Endodermal cell (in vitro differentiated cells): Measurements from ENCODE around the gene CYP8B1. TPM values are rescaled to one million over a fixed set of nuclear protein-coding genes. Genes with fewer than 3 reads are reported as not detected.
A peak's percentile ranks its signal among the peaks of the same experiment; 100 is the strongest.

ENCODE experiments used
- DNase-seq: peaks from one replicate; pipeline ENCODE4 v3.0.0-alpha.2; 2017
- H3K27ac ChIP-seq: 2 replicates; pipeline ENCODE4 v1.5.1; 2013; ENCODE audit warnings: mild to moderate bottlenecking, low read depth, low read length, moderate library complexity
- H3K27me3 ChIP-seq: 2 replicates; pipeline ENCODE4 v1.6.1; 2013; ENCODE audit warnings: mild to moderate bottlenecking, low read length, moderate library complexity; ENCODE audit not compliant: insufficient read depth, control insufficient read depth, poor library complexity, severe bottlenecking
- H3K36me3 ChIP-seq: 2 replicates; pipeline ENCODE4 v1.7.0; 2013; ENCODE audit warnings: mild to moderate bottlenecking, low read length, moderate library complexity; ENCODE audit not compliant: control insufficient read depth, insufficient read depth
- H3K4me1 ChIP-seq: one replicate; pipeline ENCODE4 v1.7.0; 2013; ENCODE audit warnings: low read length; ENCODE audit not compliant: control insufficient read depth, insufficient read depth
- H3K4me3 ChIP-seq: 2 replicates; pipeline ENCODE4 v1.5.1; 2013; ENCODE audit warnings: mild to moderate bottlenecking, low read length, moderate library complexity
- H3K9ac ChIP-seq: 2 replicates; pipeline ENCODE4 v1.6.1; 2013; ENCODE audit warnings: mild to moderate bottlenecking, low read length, moderate library complexity; ENCODE audit not compliant: poor library complexity, severe bottlenecking; ENCODE audit errors: extremely low read depth
- H3K9me3 ChIP-seq: 2 replicates; pipeline ENCODE4 v1.6.1; 2013; ENCODE audit warnings: mild to moderate bottlenecking, low read length, moderate library complexity; ENCODE audit not compliant: control insufficient read depth
- H3K27ac Mint-ChIP-seq: 2 replicates; pipeline ENCODE4 v1.8.0; 2020; ENCODE audit warnings: mixed read lengths
- H3K27me3 Mint-ChIP-seq: 2 replicates; pipeline ENCODE4 v1.8.0; 2021; ENCODE audit warnings: mild to moderate bottlenecking, mixed read lengths; ENCODE audit not compliant: insufficient read depth
- H3K36me3 Mint-ChIP-seq: 2 replicates; pipeline ENCODE4 v1.8.0; 2020; ENCODE audit warnings: low read depth, mixed read lengths
- H3K4me1 Mint-ChIP-seq: 2 replicates; pipeline ENCODE4 v1.8.0; 2020; ENCODE audit warnings: mixed read lengths
- H3K4me3 Mint-ChIP-seq: 2 replicates; pipeline ENCODE4 v1.8.0; 2020; ENCODE audit warnings: mild to moderate bottlenecking, moderate library complexity, mixed read lengths
- H3K9me3 Mint-ChIP-seq: 2 replicates; pipeline ENCODE4 v1.8.0; 2020; ENCODE audit warnings: mild to moderate bottlenecking, mixed read lengths
- WGBS, 2 experiments: methylation state at CpG; one replicate each; pipeline versions ENCODE4 v1.1.5 to v1.1.7; 2013; ENCODE audit warnings: missing lambda C conversion rate in 2 of 2, mixed read lengths in 1 of 2; ENCODE audit not compliant: insufficient coverage in 1 of 2, insufficient read length in 1 of 2; 5-methylcytosine and 5-hydroxymethylcytosine counted together
- total RNA-seq, 2 donors: library from RNA; stranded (reverse); fragmentation: NEBNext Ultra II Directional in 1 of 2; extraction: Animal tissue kit (Norgen Biotek cat#: 25700) in 1 of 2; gene quantifications; 2 replicates in 1 of 2; 3 replicates in 1 of 2; pipeline ENCODE4 v1.2.1, GENCODE V29; 2021
- TF ChIP-seq, protein P1 (sequence below): fragments of 200-600 bp; sonication (generic); conservative IDR thresholded peaks from 2 replicates; pipeline ENCODE4 v1.5.0; 2021; ENCODE audit warnings: antibody characterized with exemption, mild to moderate bottlenecking

Gene CYP8B1
- total RNA-seq, 2 donors from 2014 or later = not detected

DNA sequence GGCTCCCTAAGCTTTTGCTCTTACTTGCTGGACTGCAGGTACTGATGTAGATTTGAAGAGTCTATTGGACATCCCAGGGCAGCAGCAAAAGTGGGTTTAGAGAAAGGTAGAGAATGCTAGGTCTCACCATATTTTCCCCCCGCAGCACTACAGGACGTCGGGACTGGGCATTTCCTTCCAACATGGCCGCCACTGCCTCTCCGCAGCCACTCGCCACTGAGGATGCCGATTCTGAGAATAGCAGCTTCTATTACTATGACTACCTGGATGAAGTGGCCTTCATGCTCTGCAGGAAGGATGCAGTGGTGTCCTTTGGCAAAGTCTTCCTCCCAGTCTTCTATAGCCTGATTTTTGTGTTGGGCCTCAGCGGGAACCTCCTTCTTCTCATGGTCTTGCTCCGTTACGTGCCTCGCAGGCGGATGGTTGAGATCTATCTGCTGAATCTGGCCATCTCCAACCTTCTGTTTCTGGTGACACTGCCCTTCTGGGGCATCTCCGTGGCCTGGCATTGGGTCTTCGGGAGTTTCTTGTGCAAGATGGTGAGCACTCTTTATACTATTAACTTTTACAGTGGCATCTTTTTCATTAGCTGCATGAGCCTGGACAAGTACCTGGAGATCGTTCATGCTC, 11.2 kb downstream of the CYP8B1 start:
- no peak overlapping the region for H3K27ac Mint-ChIP-seq

DNA sequence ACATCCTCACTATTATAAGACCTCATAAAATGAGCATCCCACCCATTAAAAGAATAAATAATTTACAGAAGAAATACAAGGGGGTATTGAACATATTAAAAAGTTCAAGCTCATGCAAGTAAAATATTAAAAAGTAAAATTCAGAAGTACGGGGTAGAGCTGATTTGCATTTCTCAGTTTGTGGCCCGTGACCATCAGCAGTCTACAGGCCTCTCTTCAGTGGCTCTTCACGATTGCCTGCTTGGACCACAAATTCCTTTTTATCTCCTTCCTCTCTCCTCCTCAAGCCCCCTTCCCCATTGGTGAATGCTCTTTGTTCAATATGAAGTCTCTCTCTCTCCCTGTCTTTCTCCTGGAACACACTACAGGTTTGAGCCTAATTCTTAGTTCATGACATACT, 19.1 kb downstream of the CYP8B1 start:
- no peak overlapping the region for H3K4me3 Mint-ChIP-seq
- WGBS, 2 experiments = 93 to 97% methylated on average over 3 of the region's 3 CpGs
- H3K27me3 ChIP-seq = no peaks in the 10 kb centered on the region
- H3K9me3 Mint-ChIP-seq = no peaks in the 10 kb centered on the region
- no peak overlapping the region for H3K27ac ChIP-seq
- no peaks in the 10 kb centered on the region for H3K9me3 ChIP-seq
- H3K4me1 Mint-ChIP-seq = no peaks in the 10 kb centered on the region
- TF ChIP-seq, protein P1, sequence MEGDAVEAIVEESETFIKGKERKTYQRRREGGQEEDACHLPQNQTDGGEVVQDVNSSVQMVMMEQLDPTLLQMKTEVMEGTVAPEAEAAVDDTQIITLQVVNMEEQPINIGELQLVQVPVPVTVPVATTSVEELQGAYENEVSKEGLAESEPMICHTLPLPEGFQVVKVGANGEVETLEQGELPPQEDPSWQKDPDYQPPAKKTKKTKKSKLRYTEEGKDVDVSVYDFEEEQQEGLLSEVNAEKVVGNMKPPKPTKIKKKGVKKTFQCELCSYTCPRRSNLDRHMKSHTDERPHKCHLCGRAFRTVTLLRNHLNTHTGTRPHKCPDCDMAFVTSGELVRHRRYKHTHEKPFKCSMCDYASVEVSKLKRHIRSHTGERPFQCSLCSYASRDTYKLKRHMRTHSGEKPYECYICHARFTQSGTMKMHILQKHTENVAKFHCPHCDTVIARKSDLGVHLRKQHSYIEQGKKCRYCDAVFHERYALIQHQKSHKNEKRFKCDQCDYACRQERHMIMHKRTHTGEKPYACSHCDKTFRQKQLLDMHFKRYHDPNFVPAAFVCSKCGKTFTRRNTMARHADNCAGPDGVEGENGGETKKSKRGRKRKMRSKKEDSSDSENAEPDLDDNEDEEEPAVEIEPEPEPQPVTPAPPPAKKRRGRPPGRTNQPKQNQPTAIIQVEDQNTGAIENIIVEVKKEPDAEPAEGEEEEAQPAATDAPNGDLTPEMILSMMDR = no peak
- DNase-seq = no peak
- H3K27me3 Mint-ChIP-seq = peaks cover 10% of the 10 kb centered on the region
- H3K4me1 ChIP-seq = no peaks in the 10 kb centered on the region
- H3K27ac Mint-ChIP-seq = no peak overlapping the region
- no peak overlapping the region for H3K9ac ChIP-seq
- no peaks in the 10 kb centered on the region for H3K36me3 ChIP-seq
- no peaks in the 10 kb centered on the region for H3K36me3 Mint-ChIP-seq
- no peak overlapping the region for H3K4me3 ChIP-seq

More for the DNA sequence above, 11.2 kb downstream of the CYP8B1 start:
- no peaks in the 10 kb centered on the region for H3K27me3 ChIP-seq
- no peak overlapping the region for H3K27ac ChIP-seq
- DNase-seq = peak; percentile 10
- H3K4me3 ChIP-seq = no peak overlapping the region
- no peak overlapping the region for H3K4me3 Mint-ChIP-seq
- TF ChIP-seq, protein P1 = no peak
- no peaks in the 10 kb centered on the region for H3K36me3 Mint-ChIP-seq
- H3K9me3 Mint-ChIP-seq = peaks cover 3% of the 10 kb centered on the region
- no peaks in the 10 kb centered on the region for H3K9me3 ChIP-seq
- 94 to 100% methylated on average over 12 to 15 of the region's 15 CpGs for WGBS, 2 experiments
- H3K27me3 Mint-ChIP-seq = peaks cover 25% of the 10 kb centered on the region
- H3K4me1 ChIP-seq = no peaks in the 10 kb centered on the region
- H3K36me3 ChIP-seq = no peaks in the 10 kb centered on the region
- H3K9ac ChIP-seq = no peak overlapping the region
- H3K4me1 Mint-ChIP-seq = no peaks in the 10 kb centered on the region

DNA sequence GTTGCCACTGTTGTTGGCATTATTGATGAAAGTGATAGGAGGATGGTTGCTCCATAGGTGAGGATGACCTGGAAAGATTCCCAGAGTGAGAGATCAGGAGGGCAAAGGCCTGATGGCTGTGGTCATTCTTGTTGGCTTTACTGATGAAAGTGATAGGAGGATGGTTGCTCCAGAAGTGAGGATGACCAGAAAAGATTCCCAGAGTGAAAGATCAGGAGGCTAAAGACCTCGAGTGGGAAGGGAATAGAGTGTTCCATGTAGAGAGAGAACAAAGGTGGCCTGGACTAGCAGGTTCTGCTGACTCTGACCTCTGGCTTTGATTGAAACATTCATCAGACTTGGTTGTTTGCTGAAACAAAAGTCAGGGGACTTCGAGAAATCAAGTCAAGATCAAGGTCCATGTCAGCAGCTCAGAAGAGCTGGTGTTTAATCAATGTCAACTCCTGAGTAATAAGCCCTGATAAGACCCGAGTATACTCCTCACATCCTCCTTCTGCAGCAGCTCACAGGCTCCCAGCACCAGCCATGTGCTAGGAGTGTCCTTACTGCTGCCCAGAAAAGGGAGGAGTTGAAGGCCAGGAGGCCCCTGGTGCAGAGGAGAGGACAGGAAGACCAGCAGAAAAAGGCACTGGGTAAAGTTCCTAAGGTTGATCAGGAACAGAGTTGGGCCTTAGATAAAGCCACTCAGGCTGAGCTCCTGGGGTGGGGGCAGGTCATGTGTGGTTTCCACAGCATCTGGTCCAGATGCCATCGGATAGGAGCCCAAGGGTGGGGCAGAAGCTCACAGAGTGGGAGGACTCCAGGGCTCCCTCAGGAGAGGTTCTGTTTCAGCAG, 19.9 kb downstream of the CYP8B1 start:
- TF ChIP-seq, protein P1 = no peak
- Mint-ChIP-seq H3K27ac (no peak overlapping the region), H3K4me1 (no peaks in the 10 kb centered on the region), H3K27me3 (peaks cover 7% of the 10 kb centered on the region), H3K36me3 (no peaks in the 10 kb centered on the region), H3K4me3 (no peak overlapping the region), H3K9me3 (no peaks in the 10 kb centered on the region)
- Histone ChIP-seq H3K36me3 (no peaks in the 10 kb centered on the region), H3K27ac (no peak overlapping the region), H3K4me1 (no peaks in the 10 kb centered on the region), H3K9me3 (no peaks in the 10 kb centered on the region), H3K4me3 (no peak overlapping the region), H3K9ac (no peak overlapping the region), H3K27me3 (no peaks in the 10 kb centered on the region)
- DNase-seq = no peak
- WGBS, 2 experiments = 89 to 91% methylated on average over 2 to 4 of the region's 4 CpGs
